Vagina (tissue), 2 donors: ENCODE data around the gene KCNE3. TPM values are rescaled to one million over a fixed set of nuclear protein-coding genes. Genes with fewer than 3 reads are reported as not detected.

Experiments used
- DNase-seq, 2 donors: peaks; one replicate each; pipeline ENCODE4 v3.0.0-alpha.2; 2017; ENCODE audit errors: extremely low spot score in 2 of 2
- H3K27ac ChIP-seq: fragments of 200-600 bp; sonication (generic); one replicate; pipeline ENCODE4 v1.5.1; 2019
- H3K27me3 ChIP-seq: fragments of 200-600 bp; sonication (generic); one replicate; pipeline ENCODE4 v1.5.1; 2019
- H3K36me3 ChIP-seq, 2 donors: fragments of 200-600 bp; sonication (generic); one replicate each; pipeline ENCODE4 v1.5.1; 2017 to 2019
- H3K4me1 ChIP-seq: fragments of 200-600 bp; sonication (generic); one replicate; pipeline ENCODE4 v1.5.1; 2019
- H3K4me3 ChIP-seq, 2 donors: fragments of 200-600 bp; sonication (generic); 1 replicate in 1 of 2; 2 replicates in 1 of 2; pipeline ENCODE4 v1.5.1; 2016 to 2019
- H3K9me3 ChIP-seq: fragments of 200-600 bp; sonication (generic); one replicate; pipeline ENCODE4 v1.5.1; 2019
- POLR2A ChIP-seq, 2 donors: fragments of 450-650 bp; IDR thresholded peaks; one replicate each; pipeline ENCODE4 v1.6.1; 2017; ENCODE audit warnings: antibody characterized with exemption in 2 of 2, mild to moderate bottlenecking in 2 of 2, moderate library complexity in 2 of 2
- POLR2AphosphoS5 ChIP-seq, 2 donors: sonication (generic); formaldehyde crosslinking; IDR thresholded peaks; one replicate each; pipeline ENCODE4 v1.9.0; 2017; ENCODE audit warnings: antibody characterized with exemption in 2 of 2, mild to moderate bottlenecking in 2 of 2, low read depth in 1 of 2; ENCODE audit not compliant: insufficient read depth in 1 of 2
- intact Hi-C: fragments of 100-400 bp; cut with DNase I; formaldehyde crosslinking; loops from one replicate; pipeline ENCODE4 v1.15.1; 2023
- total RNA-seq: library from RNA; depleted of rRNA; stranded (reverse); fragments of >200 nt; gene quantifications from one replicate; pipeline ENCODE4 v1.2.3, GENCODE V29; 2016
- TF ChIP-seq, protein P1 (sequence below), 3 experiments: fragments of 450-650 bp in 2 of 3; fragments of 200-600 bp in 1 of 3; sonication (generic) in 1 of 3; IDR thresholded peaks; one replicate each; pipeline ENCODE4 v1.5.1; 2017 to 2019; ENCODE audit warnings: antibody characterized with exemption in 3 of 3, mild to moderate bottlenecking in 2 of 3, moderate library complexity in 2 of 3

The KCNE3 gene
- total RNA-seq, 1 donor from 2014 or later = 5.2 TPM

DNA sequence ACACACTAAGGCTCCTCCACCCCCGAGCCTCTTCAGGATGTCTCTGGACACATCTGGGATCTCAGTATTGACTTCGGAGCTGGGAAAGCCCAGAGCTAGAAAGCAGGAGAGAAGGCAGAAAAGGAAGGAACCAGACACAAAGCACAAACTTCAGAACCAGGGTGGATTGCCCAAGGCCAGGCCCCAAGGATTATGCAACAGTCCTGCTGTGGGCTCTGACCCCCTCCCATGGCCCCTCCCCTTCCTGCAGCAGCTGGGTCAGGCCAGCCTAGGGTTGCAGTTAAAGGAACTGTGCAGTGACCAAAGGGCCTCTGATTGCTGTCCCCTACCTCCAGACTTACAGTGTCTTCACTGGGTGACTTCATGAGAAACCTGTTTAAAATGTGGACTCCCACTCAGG is 5.3 kb downstream of the KCNE3 start:
- TF ChIP-seq POLR2A (IDR thresholded peaks at IDR 0.05) (no peak), POLR2AphosphoS5 (IDR thresholded peaks at IDR 0.05; ENCODE audit: insufficient read depth in 1 of 2, low read depth in 1 of 2) (peak in 1 of 2 donors; percentile 71)
- TF ChIP-seq, protein P1, sequence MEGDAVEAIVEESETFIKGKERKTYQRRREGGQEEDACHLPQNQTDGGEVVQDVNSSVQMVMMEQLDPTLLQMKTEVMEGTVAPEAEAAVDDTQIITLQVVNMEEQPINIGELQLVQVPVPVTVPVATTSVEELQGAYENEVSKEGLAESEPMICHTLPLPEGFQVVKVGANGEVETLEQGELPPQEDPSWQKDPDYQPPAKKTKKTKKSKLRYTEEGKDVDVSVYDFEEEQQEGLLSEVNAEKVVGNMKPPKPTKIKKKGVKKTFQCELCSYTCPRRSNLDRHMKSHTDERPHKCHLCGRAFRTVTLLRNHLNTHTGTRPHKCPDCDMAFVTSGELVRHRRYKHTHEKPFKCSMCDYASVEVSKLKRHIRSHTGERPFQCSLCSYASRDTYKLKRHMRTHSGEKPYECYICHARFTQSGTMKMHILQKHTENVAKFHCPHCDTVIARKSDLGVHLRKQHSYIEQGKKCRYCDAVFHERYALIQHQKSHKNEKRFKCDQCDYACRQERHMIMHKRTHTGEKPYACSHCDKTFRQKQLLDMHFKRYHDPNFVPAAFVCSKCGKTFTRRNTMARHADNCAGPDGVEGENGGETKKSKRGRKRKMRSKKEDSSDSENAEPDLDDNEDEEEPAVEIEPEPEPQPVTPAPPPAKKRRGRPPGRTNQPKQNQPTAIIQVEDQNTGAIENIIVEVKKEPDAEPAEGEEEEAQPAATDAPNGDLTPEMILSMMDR (IDR thresholded peaks at IDR 0.05) = no peak
- peaks cover 42% of the 10 kb centered on the region for H3K4me1 ChIP-seq
- intact Hi-C loops = no loop called here
- DNase-seq = peak in 1 of 2 donors; percentile 93
- no peaks in the 10 kb centered on the region for H3K9me3 ChIP-seq
- H3K4me3 ChIP-seq = peak overlapping the region in 1 of 2 donors; percentile 27
- peaks cover 0 to 5% of the 10 kb centered on the region in 2 donors for H3K36me3 ChIP-seq
- no peaks in the 10 kb centered on the region for H3K27me3 ChIP-seq
- H3K27ac ChIP-seq = peak overlapping the region; percentile 62

DNA sequence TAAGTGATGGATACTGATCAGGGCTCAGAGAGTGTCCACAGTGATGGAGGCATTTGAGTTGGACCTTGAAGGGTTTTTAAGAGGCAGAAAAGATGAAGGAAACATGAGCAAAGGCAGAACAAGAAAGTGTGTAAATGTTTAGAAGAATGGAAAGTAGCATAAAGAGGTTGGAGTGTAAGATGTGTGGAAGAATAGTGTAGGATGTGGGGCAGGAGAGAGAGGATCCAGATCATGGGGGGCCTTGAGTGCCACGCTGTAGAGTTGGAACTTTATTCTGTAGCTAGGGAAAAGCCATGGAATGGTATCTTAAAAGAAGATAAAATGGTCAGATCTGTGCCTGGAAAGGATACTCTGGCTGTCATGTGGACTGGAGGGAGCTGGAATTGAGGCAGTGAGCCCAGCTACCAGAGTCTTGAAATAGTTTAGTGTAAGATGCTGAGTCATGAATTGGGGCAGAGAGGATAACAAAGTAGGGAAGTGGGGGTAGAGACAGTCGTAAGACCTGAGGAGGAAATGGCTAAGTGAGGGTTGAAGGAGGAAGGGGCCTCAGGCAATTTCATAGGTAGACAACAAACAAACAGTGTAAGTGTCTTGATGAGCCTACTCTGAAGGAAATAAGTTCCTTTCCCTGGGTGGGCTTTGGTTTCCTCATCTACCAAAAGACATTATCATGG is 6.7 kb downstream of the KCNE3 start:
- Histone ChIP-seq H3K27ac (peak overlapping the region; percentile 62), H3K9me3 (no peaks in the 10 kb centered on the region), H3K27me3 (no peaks in the 10 kb centered on the region), H3K4me1 (peaks cover 29% of the 10 kb centered on the region), H3K36me3 (peaks cover 0 to 6% of the 10 kb centered on the region in 2 donors), H3K4me3 (peak overlapping the region in 1 of 2 donors; percentile 27)
- DNase-seq = no peak
- intact Hi-C loops = no loop called here
- TF ChIP-seq, protein P1 (IDR thresholded peaks at IDR 0.05) = no peak
- TF ChIP-seq POLR2AphosphoS5 (IDR thresholded peaks at IDR 0.05; ENCODE audit: insufficient read depth in 1 of 2, low read depth in 1 of 2) = no peak
- TF ChIP-seq POLR2A (IDR thresholded peaks at IDR 0.05) = no peak

DNA sequence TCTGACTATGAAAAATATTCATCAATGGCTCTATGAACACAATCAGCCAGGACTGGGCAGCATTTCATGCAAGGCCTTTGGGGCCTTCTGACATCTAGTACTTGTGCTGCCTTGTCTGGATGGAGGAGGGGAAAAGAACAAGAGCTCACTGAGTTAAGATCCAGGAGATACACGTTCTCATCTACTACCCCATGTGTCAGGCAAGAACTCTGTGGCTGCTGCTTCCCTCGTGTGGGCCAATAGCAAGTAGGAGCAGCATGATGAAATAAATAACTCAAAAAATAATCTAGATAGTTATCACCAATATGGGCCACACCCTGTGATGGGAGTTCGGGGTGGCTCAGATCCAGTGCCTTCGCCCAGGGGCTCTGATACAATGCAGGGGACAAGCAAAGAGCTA is 7.3 kb downstream of the KCNE3 start:
- no peaks in the 10 kb centered on the region for H3K27me3 ChIP-seq
- H3K36me3 ChIP-seq = peaks cover 0 to 6% of the 10 kb centered on the region in 2 donors
- intact Hi-C loops = no loop called here
- peak overlapping the region; percentile 62 for H3K27ac ChIP-seq
- H3K4me1 ChIP-seq = peaks cover 23% of the 10 kb centered on the region
- TF ChIP-seq POLR2AphosphoS5 (IDR thresholded peaks at IDR 0.05; ENCODE audit: insufficient read depth in 1 of 2, low read depth in 1 of 2) = no peak
- no peak for TF ChIP-seq POLR2A (IDR thresholded peaks at IDR 0.05)
- TF ChIP-seq, protein P1 (IDR thresholded peaks at IDR 0.05) = no peak
- no peaks in the 10 kb centered on the region for H3K9me3 ChIP-seq
- peak in 1 of 2 donors; percentile 44 for DNase-seq
- H3K4me3 ChIP-seq = no peak overlapping the region

DNA sequence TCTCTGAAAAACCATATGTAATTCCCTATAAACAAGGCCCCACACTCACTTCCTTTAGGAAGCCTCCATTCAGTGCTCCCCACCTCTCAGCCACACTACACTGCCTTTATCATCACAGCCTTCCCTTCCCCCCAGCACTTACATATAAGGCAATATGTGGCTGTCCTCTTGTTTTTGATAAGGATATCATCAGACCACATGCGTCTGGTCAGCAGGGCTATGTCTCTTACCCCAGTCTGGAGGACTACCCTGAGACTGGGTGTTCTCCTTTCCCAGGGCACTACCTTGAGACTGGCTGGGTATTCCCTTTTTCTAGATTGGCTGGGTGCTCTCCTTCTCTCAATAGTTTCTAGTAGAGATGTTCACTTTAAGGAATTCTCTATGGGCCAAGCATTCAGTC is 7.8 kb downstream of the KCNE3 start:
- no peaks in the 10 kb centered on the region for H3K27me3 ChIP-seq
- H3K4me3 ChIP-seq = no peak overlapping the region
- intact Hi-C loops = no loop called here
- H3K36me3 ChIP-seq = peaks cover 0 to 6% of the 10 kb centered on the region in 2 donors
- TF ChIP-seq POLR2AphosphoS5 (IDR thresholded peaks at IDR 0.05; ENCODE audit: insufficient read depth in 1 of 2, low read depth in 1 of 2) (no peak), POLR2A (IDR thresholded peaks at IDR 0.05) (no peak)
- TF ChIP-seq, protein P1 (IDR thresholded peaks at IDR 0.05) = no peak
- DNase-seq = no peak
- H3K4me1 ChIP-seq = peaks cover 20% of the 10 kb centered on the region
- H3K27ac ChIP-seq = peak overlapping the region; percentile 62
- no peaks in the 10 kb centered on the region for H3K9me3 ChIP-seq

DNA sequence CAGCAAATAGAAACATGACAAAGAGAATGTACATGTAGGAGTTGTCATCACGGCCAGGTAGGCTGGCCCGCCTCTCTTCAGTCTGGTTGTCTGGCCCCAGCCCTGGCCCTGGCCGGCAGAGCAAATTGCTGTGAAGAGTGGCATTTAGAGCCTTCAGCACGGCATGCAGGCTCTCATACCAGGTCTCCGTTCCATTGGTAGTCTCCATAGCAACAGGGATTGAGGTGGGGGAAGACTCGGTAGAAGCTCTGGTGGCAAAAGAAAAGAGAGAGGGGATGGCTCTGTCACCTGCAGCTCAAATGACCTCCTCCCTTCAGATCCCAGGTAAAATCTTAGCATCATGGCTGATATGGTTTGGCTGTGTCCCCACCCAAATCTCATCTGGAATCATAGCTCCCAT is 10.0 kb downstream of the KCNE3 start:
- peak in 1 of 2 donors; percentile 80 for DNase-seq
- no peak overlapping the region for H3K27ac ChIP-seq
- no peak overlapping the region for H3K4me3 ChIP-seq
- H3K4me1 ChIP-seq = peaks cover 14% of the 10 kb centered on the region
- H3K36me3 ChIP-seq = peaks cover 0 to 6% of the 10 kb centered on the region in 2 donors
- intact Hi-C loops = no loop called here
- H3K9me3 ChIP-seq = no peaks in the 10 kb centered on the region
- TF ChIP-seq POLR2AphosphoS5 (IDR thresholded peaks at IDR 0.05; ENCODE audit: insufficient read depth in 1 of 2, low read depth in 1 of 2) (no peak), POLR2A (IDR thresholded peaks at IDR 0.05) (no peak)
- TF ChIP-seq, protein P1 (IDR thresholded peaks at IDR 0.05) = no peak
- no peaks in the 10 kb centered on the region for H3K27me3 ChIP-seq
